DMS 273 (cell line): ENCODE results near the gene CCL19.

ENCODE experiments used
- DNase-seq: peaks from one replicate; lab custom pipeline; 2025; ENCODE audit not compliant: unreplicated experiment; lab: John Stamatoyannopoulos, UW

CCL19 gene

GRCh38 chr9:34642679-34643078, 48.4 kb downstream of the CCL19 start:
- DNase-seq, result no peak
